Globus pallidus (tissue), 1 donor: ENCODE results near the gene TGM5.
"Not testable (repeated sequence)": the region's sequence is repeated elsewhere in the genome, so short reads cannot be mapped to it uniquely, and the experiment has no call there.

ENCODE experiments used
- DNase-seq: peaks from one replicate; pipeline ENCODE4 v3.0.0-alpha.2; 2015; ENCODE audit warnings: low spot score

Gene TGM5

DNA sequence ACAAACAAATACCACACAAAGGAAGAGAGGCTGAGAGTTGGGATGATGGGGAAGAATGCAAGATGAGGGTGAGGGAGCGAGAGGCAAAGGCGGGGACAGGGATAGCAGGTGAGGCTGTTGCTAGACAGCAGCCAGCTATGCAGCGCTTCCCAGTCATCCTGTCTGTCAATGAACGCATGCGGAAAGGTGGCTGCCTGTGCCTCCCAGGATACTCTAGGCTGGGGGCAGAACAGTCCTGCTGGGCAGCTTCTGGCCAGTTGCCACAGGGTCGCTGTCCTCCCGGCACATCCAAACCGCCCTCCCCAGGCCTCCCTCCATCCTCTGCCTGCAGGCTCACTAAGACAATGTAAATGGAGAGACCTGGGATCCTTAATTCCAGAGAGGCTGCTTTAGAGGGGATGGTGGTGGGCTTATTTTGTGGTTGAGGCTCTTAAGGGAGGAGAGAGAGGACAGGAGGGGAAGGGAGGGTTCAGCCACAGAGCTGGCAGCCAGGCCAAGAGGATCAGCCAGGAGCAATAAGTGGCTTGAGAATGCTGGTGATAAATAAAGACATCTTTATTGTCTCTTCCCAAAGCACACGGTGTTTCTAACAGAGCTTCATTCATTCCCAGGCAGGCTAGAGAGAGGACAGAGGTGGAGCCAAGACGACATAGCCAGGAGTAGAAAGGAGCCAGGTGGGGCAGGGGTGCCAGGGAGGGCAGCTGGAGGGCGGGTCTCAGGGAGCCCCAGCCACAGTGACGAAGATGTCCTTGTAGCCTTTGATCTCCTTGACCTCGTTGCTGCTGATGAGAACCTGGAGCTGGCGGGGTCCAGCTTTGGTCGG is 9.2 kb upstream of the TGM5 start:
- DNase-seq: no peak

DNA sequence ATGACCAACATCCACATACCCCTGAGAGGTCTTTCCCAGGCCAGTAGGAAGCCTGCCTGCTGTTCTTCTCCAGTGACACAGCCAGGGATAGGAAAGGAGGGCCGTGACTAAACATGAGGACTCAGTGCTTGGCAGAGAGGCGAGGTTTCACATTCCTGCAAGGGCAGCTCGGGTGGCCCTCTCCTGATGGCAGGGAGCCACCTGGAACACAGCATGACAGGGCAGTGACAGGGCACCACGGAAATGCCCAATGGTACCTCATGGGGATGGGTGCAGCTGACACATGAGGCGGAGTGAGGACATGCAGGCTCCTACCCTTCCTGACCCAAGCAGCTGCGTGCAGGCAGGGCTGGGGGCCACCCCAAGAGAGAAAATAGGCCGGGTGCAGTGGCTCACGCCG is 7.4 kb upstream of the TGM5 start:
- no peak for DNase-seq

DNA sequence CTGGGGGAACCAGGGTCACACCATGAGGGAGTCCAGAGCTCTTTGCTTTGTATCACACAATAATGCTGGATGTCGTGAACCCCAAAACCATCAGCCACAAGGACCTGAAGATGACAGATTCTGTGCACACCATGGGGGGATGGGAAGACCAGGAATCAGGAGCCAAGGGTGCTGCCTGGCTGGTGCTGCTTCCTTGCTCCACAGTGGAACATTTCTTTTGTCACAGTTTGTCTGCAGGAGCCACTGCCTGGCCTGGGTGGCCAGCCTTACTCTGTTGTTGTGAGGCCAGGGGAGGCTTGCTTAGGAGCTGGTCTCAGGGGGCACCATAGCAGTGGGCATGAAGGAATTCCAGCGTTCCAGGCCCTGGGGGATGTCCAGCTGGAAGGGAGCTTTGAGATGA is 6.5 kb upstream of the TGM5 start:
- no peak for DNase-seq

DNA sequence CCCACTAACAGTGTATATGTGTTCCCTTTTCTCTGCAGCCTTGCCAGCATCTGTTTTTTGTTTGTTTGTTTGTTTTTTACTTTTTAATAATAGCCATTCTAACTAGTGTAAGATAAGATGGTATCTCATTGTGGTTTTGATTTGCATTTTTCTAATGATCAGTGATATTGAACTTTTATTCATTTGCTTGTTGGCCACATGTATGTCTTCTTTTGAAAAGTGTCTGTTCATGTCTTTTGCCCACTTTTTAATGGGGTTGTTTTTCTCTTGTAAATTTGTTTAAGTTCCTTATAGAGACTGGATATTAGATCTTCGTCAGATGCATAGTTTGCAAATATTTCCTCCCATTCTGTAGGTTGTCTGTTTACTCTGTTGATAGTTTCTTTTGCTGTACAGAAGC is 5.2 kb upstream of the TGM5 start:
- DNase-seq: not testable (repeated sequence)

DNA sequence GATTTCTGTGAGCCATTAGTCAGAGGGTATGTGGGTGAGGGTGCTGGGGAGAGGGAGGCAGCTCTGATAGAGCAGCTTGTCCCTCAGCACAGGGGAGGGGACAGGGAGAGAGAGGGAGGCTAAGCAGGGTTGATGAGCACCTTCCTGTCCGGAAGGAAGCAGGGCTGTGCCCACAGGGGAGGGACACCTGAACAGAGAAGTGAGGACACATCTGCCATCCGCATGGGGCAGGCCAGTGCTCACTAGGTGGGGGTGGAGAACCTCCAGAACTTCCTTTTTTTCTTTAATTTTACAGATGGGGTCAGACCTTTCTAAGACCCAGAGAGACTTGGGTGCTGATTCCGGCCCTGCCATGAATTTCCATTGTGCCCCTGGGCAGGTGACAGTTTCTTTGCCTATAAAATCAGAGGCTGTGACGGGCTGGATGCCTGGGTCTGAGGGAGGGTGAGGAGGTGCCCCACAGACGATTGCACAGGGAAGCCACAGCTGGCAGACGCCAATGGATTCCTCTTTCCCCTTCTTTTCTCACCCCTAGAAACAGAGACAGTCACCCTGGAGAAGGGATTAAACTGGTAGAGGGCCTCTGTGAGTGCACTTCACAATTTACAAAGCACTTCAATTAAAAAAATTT is 4.1 kb upstream of the TGM5 start:
- no peak for DNase-seq

DNA sequence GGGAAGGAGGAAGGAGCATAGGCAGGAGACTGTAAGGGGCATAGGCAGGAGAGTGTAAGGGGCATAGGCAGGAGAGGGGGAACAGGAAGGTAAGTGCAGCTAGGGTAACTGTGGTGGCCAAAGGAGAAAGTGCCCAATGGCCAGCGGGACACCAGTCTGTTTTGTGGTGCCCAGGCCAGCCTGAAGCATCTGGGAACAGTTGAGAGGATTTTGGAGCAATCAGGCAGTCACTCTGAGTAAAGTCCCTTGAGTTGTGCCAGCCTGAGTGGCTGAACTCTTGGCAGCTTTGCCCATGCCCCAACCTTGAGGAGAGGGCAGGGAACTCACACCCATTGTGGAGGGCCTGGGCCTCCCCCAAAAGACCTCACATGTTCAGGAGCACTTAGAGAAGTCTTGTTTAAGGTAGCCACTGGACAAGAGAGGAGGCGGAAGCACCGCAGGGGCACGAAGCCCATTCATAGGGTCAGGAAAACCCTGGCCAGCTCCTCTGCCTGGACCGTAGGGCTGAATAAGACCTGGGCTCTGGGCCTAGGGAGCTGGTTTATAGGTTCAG is 3.5 kb upstream of the TGM5 start:
- no peak for DNase-seq

DNA sequence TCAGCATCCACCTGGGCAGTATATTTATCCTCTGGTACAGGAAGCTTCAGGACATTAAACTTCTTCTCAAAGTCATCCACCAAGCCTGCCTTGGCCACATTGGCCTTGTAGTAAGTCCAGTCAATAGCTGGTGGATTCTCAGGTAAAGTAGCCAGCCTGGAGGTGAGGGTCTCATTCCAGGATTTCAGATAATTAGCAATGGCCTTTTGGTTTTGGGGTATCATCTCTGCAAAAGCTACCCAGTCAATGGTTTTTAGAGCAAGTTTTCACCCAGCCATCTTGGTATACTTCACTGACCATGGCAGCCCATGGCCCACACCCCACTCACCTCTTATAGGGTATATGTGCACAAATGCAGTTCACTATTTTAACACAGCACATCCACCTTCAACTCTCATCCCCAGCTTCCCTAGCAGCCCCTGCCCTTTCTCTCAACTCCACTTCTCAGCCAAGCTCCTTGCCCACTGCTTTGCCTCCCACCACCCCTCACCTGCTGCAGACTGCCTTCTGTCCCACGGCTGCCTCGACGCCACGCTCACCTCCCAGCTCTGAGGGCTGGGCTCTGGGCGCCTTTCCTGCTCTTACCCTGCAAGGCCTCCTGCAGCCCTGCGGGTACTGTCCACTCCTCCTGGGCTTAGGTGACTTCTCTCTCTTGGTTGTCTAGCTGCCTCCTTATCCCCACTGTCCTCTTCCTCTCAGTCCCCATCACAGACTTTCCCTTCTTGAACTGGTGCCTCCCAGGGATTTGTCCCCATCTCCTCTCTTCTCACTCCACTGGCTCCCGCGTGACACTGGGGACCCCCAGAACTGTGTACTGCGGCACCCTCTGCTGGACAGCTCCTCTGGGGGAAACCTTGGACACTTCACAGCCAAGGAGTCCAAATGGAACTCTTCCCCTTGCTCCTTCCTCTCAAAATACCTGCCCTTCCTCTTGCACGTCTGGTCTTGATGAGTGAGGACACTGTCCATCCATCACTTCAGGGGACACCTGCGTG is 1.7 kb upstream of the TGM5 start:
- no peak for DNase-seq

DNA sequence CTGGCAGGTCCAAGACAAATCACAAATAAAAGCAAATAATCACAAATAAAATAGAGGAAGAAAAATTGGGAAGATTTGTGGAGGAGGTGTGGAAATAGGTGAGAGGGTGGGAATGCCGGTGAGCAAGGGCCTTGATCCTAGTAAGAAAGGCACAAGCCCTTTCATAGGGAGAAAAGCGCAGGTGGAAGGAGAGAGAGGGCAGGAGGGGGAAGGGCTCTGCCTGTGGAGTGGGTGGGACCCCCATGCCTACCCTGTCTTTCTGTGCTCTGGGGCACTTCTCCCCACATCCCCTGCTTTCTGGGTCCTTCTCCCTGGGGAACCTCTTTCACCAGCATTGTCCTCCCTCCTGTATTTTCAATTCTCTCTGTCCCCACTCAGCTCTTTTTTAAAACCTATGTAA is 711 bp upstream of the TGM5 start:
- no peak for DNase-seq

DNA sequence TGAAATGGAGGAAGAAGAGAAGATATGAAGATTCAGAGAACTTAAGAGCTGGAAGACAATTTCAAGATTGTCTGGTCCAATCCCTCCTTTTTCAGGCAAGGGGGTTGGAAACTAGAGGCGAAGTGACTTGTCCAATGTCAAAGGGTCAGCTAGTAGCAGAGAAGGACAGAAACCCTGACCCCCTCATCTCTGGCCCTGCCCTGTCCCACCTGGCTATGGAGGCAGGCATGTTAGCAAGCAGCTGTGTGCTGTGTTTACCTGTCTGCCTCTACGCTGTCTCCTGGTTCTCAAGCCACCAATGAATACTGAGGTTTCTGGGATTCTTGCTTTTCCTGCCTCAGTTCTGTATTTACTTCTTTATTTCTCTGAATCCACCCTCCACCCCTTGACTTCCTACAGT is 342 bp downstream of the TGM5 start:
- no peak for DNase-seq

DNA sequence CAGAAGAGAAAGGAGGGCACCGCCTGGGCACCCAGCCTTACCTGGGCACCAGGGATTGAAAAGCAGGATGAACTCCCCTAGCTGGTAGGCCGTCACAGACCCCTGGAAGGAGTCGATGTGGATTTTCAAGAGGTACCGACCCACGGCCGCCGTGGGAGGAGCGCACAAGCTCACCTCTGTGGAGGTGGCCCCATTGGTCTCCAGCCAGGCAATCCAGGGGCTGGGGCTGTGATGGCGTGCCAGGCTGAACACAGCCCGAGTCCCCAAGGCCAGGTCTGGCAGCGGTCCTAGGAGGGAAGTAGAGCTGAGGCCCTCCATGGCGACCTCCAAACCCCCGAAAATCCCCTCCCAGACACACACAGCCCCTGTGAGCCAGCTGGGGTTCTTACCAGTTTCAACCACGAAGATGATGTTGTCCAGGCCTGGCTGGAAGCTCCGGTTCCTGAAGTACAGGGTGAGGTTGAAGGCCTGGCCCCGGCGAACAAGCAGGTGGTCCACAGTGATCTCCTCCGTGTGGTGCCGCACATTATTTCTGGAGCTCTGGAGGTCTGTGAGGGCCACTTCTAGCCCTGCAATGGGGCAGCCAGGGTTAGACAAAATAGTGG is 6.6 kb downstream of the TGM5 start:
- DNase-seq: no peak

DNA sequence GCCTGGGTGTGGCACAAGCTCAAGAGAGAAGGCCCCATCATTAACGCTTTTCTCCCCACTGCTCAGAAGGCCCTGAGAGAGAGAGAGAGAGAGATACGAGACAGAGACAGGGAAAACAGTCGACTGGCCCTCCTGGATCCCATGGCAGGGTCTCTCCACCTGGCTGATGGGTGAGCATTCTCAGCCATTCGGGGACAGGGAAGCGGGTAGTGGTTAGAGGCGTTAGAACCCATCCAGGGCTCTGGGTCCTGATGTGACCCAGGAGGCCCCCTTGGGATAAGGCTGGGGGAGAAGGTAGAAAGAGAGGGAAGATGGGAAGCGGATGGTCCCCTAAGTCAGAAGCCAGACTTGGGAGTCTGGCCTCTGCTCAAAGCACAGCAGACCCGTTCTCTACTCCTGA is 7.9 kb downstream of the TGM5 start:
- DNase-seq: no peak

DNA sequence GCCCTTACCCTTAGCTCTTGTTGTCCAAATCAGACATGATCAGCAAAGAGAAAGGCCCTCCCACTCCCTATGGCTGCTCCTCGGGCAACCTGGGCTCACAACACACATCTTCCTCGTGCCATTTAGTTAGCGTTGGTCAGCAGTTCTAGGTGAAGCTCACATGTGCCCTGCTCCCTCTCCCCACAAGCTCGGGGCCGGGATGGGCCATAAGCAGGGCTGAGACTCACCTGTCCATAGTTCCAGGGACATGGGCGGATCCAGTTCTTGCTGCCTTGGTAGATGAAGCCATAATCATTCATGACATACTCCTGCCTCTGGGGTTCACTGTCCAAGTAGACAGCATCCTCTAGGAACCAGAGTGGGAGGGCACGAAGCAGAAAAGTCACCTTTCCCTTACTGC is 10.4 kb downstream of the TGM5 start:
- DNase-seq: no peak

DNA sequence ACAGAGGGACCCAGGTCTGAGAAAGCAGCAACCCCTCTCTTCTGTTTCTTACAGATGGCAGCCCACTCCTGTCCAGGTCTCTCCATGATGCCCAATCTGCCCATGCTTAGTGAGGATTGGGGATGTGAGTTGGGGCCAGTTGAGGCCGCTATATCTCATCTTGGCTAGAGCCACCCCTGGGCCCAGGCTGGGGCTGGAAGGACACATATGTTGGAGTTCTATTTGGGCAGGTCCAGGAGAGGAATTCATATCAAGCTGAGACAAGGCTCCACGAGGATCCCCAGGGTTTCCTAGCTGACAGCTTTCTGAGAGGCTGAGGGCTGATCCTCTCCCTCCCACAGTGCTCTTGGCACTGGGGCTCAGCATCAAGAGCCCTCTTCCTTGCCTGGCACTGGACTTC is 11.4 kb downstream of the TGM5 start:
- DNase-seq: no peak

DNA sequence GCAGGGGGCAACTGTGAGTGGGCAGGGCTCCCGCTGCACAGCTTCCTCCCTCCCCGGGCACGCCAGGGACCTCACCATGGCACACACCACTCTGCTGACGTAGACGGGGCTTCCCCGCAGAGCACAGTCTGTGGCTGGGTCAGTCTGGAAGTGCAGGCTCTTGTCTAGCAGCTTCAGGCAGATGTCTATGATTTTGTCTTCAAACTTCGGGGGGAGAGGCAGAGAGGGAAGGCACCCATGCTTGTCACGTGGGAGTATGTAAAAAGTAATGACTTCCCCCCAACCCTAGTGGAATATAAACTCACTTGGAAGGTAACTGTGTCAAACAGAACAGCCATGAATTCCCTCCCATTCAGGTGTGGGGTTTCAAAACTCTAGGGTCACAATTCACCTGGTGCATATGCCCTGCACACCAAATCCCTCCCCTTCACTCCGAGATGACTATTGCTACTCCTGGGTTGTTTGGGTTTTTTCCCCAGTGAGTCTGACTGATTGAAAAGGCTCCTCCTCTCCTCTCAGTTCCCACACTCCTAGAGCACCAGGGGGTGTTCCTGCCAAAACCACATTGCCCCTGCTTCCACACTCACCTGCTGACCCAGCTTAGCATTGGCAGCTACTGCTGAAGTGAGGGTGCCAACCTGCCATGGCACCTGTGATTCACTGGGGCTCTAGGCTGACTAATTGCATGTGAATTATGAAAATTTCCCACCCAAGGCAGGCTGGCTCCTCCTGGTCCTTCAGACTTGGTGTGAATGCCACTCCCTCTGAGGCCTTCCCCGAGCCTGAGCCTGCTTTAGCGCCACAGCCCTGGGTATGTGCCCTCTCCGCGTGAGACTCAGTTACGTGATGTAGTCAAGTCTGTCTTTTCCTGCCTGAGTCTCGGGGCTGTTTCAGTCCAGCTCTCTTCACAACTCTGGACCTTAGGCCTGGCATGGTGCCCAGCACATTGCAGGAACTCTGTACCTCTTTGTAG is 13.0 kb downstream of the TGM5 start:
- DNase-seq: no peak

DNA sequence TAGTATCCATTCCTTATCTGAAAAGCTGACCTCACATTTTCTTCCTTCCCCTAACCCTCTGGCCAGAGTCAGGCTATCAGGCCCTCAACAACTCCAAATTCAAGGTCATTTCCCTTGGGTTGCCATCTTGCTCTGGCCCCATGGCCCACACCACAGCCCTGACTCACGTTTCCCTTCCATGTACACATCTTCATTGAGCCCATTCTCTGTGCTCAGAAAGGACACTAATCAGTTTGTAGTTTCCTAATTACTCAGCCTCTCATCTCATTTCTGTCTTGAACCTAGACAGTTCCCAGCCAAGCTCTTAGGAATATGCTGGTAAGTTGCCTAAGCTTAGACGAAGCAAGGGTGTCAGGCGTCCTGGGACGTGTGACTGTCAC is 14.9 kb downstream of the TGM5 start:
- DNase-seq: no peak

DNA sequence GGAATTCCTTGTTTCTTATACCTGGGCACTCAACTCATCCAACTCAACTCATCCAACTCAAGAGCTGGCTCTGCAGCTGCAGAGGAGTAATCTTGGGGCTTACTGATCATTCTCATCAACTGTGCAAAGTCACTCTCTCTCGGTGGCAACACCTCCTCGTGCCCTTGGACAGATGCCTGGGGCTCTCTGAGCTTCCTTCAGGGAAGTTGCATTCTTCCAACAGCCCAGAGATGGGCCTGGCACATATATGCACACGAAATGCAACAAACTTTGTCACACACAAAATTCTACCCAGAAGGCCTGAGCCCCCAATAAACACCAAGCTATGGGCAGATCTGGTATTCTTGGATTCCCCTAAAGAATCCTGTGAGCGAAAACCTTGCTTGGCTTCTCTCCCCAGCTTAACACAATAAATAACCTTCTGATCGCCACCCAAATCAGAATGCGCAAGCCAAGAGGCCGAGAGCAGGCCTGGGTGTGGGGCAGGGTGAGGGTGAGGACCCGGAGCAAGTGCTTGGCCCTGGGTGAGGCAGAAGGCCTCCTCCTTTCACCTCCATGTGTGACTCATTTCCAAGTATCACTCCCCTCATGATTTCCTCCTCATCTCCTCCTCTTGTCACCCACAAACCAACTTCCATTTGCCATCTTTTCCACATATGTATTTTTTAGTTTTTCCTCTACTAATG is 15.4 kb downstream of the TGM5 start:
- no peak for DNase-seq

DNA sequence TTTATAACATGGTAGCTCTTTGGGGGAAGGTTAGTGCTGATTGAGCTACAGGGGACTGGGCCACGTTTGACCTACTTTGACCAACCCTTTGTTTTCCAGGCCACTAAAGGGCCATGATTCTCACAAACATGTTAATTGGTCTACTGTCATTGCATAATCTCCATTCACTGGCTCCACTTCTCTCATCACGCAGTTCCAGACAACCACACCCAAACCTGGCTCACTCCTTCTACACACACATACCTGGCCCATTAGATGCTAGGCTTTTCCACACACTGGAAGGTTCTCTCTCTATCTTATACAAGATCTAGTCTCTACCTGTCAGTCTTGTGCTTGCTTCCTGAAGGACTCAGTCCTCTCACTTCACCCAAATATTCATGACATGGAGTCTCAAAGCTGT is 15.9 kb downstream of the TGM5 start:
- DNase-seq: no peak

DNA sequence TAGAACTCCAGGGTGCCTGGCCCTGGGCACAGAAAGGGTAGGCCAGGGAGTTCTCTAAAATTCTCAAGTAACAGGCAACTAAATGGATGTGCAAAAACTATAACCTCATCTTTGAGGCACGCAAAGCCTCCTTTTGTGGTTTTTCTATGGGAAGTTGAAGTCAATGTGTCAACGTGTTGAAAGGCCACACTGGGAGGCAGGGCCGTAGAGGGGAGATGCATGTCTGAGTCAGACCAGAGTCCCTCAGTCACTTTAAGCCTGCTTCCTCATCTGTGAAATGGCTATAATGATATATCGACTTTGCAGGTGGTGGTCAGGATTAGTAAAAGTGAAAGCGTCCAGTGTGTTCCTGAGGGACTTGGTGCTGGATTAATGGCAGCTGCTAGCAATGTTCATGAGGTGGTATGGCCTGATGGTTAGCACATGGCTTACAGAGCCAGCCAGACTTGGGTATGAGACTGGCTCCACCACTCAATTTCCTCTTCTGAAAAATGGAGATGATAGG is 17.0 kb downstream of the TGM5 start:
- DNase-seq: no peak

DNA sequence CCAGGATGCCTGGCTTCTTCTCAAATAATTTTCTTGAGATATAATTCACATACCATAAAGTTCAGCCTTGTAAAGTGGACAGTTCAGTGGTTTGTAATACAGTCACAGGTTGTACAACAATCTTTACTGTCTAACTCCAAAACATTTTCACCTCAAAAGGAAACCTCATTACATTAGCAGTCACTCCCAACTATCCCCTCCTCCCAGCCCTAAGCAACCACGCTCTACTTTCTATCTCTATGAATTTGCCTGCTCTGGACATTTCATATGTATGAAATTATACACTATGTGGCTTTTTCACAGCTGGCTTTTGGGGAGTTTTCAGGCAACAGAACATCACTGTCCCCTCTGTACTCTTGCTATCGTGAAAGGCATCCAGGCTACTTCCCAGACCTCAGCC is 17.5 kb downstream of the TGM5 start:
- no peak for DNase-seq

DNA sequence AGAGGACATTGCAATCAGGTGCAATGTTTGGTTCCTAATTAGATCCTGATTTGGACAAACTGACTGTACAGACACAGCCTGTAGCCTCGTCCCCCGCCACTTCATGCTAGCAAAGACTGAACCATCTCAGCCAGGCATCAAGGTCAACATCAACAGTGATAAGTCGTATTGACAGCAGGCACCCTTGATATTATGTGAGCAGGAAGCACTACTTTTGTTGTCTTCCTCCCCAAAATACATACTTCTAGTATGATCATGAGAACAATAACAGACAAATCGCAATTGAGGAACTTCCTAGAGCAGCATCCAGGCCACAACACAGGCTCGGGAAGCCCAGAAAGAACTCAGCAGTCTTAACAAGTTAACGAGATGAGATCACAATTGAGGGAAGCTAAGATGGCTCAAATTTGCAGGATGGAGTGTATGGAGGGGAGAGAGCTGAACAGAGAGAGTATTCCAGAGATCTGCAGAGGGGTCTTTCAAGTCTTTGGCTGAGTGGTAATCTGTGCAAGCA is 20.4 kb downstream of the TGM5 start:
- no peak for DNase-seq
